ENCODE data around the gene SELL. TPM values are rescaled to one million over a fixed set of nuclear protein-coding genes. Genes with fewer than 3 reads are reported as not detected.

Gene SELL
- total RNA-seq, 2 donors from 2014 or later, result 1.5 to 2.2 TPM

DNA sequence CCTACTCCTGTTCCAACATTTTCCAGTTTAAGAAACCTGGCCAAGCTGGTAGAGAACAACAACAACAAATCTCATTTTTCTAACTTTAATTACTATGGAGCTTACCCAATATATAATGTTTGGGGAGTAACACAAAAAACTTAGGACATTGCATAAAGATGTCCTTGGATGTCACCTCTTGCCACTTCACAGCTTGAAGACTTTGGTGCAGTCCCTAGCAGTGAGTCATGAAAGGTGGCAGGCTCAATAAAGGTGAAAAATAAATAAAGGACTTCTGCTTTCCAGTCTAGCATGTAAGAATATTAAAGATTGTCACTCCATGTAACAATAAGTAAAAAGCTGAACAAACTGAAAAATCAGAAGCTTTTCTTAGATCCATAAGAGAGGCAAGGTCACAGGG lies 63.9 kb downstream of the SELL start:
- no peak for DNase-seq
- no peaks in the 10 kb centered on the region for H3K4me1 ChIP-seq
- TF ChIP-seq, protein P1, sequence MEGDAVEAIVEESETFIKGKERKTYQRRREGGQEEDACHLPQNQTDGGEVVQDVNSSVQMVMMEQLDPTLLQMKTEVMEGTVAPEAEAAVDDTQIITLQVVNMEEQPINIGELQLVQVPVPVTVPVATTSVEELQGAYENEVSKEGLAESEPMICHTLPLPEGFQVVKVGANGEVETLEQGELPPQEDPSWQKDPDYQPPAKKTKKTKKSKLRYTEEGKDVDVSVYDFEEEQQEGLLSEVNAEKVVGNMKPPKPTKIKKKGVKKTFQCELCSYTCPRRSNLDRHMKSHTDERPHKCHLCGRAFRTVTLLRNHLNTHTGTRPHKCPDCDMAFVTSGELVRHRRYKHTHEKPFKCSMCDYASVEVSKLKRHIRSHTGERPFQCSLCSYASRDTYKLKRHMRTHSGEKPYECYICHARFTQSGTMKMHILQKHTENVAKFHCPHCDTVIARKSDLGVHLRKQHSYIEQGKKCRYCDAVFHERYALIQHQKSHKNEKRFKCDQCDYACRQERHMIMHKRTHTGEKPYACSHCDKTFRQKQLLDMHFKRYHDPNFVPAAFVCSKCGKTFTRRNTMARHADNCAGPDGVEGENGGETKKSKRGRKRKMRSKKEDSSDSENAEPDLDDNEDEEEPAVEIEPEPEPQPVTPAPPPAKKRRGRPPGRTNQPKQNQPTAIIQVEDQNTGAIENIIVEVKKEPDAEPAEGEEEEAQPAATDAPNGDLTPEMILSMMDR (IDR thresholded peaks at IDR 0.05), result no peak
- H3K4me3 ChIP-seq, result no peak overlapping the region
- no peaks in the 10 kb centered on the region for H3K36me3 ChIP-seq
- H3K9me3 ChIP-seq, result no peaks in the 10 kb centered on the region
- H3K27ac ChIP-seq, result no peak overlapping the region
- H3K27me3 ChIP-seq, result no peaks in the 10 kb centered on the region
- H3K9ac ChIP-seq (ENCODE audit: low read depth in 2 of 2, low read length in 2 of 2), result no peak overlapping the region
- intact Hi-C loops (cut with DNase I), result no loop called here

DNA sequence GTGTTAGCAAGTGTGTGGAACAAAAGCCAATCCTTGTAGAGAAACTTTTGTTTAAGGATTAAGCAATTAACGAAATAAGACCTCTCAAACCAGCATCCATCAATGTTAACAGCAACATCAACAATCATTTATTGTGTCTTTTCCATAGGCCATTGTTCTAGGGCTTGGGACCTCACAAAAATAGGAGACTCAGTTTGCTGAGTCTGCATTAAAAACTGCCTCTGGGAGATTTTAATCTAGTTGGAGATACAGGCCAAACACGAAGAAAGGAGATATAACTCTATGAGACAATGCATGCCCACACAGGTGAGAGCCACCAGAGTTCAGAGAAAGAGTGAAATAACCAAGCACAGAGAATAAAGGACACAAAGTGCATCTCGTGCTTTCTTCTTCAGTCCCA lies 67.1 kb downstream of the SELL start:
- no peak overlapping the region for H3K27ac ChIP-seq

More for the DNA sequence above, 67.1 kb downstream of the SELL start:
- intact Hi-C loops (cut with DNase I), result no loop called here
- Histone ChIP-seq H3K36me3 (no peaks in the 10 kb centered on the region), H3K9ac (ENCODE audit: low read depth in 2 of 2, low read length in 2 of 2) (no peak overlapping the region), H3K27me3 (no peaks in the 10 kb centered on the region), H3K4me3 (no peak overlapping the region), H3K9me3 (no peaks in the 10 kb centered on the region), H3K4me1 (no peaks in the 10 kb centered on the region)
- no peak for DNase-seq
- TF ChIP-seq, protein P1 (IDR thresholded peaks at IDR 0.05), result no peak

Other genes starting within 250 kb of the SELL start
- gene SLC19A2, start 225.7 kb downstream of the SELL start, total RNA-seq, result 1 to 10 TPM; 4.9 to 8.0 TPM
- gene F5, start 125.1 kb downstream of the SELL start, total RNA-seq, result under 1 TPM; 0.24 to 0.54 TPM
- 1 to 10 TPM; 2.6 to 3.3 TPM for gene SELP, start 81.5 kb downstream of the SELL start, total RNA-seq
- gene SELE, start 22.5 kb upstream of the SELL start, total RNA-seq, result 1 to 10 TPM in 1 of 2 donors, under 1 TPM in 1; 0.20 to 4.0 TPM
- 1 to 10 TPM; 4.4 to 6.4 TPM for gene METTL18, start 83.3 kb upstream of the SELL start, total RNA-seq
- 10 to 100 TPM; 11.6 to 15.8 TPM for gene SCYL3, start 182.3 kb upstream of the SELL start, total RNA-seq